WTC11 (cell line): ENCODE data around the gene SIX4. TPM values are rescaled to one million over a fixed set of nuclear protein-coding genes. Genes with fewer than 3 reads are reported as not detected.
A peak's percentile ranks its signal among the peaks of the same experiment; 100 is the strongest.
"Not testable (repeated sequence)": the region's sequence is repeated elsewhere in the genome, so short reads cannot be mapped to it uniquely, and the experiment has no call there.

Experiments
- ATAC-seq: fragments of 200-7000 bp; cut with Tn5 transposase; 2 replicates; pipeline ENCODE4 v1.10.0; 2021; ENCODE audit warnings: mild to moderate bottlenecking, moderate library complexity
- CTCF ChIA-PET: fragments of 300-600 bp; sonication (Branson Sonifier 250); formaldehyde crosslinking; loops from one replicate; lab custom pipeline; 2021; ENCODE audit warnings: antibody characterized with exemption; lab: Charles Lee
- POLR2A ChIA-PET: fragments of 350-600 bp; sonication (Branson Sonifier 250); formaldehyde crosslinking; loops from one replicate; lab custom pipeline; 2021; ENCODE audit warnings: antibody characterized with exemption; lab: Charles Lee
- DNase-seq: peaks from one replicate; pipeline ENCODE4 v3.0.0; 2021; ENCODE audit warnings: low spot score
- H3K27ac Mint-ChIP-seq: 2 replicates; pipeline ENCODE4 v1.8.0; 2021; ENCODE audit warnings: mixed read lengths
- H3K27me3 Mint-ChIP-seq: 2 replicates; pipeline ENCODE4 v1.8.0; 2021; ENCODE audit warnings: low read depth, mild to moderate bottlenecking, moderate library complexity, mixed read lengths
- H3K36me3 Mint-ChIP-seq: 2 replicates; pipeline ENCODE4 v1.8.0; 2021; ENCODE audit warnings: mixed read lengths
- H3K4me1 Mint-ChIP-seq: 2 replicates; pipeline ENCODE4 v1.8.0; 2022; ENCODE audit warnings: mixed read lengths
- H3K4me3 Mint-ChIP-seq: 2 replicates; pipeline ENCODE4 v1.8.0; 2021; ENCODE audit warnings: mild to moderate bottlenecking, moderate library complexity, mixed read lengths
- H3K9me3 Mint-ChIP-seq: 2 replicates; pipeline ENCODE4 v1.8.0; 2021; ENCODE audit warnings: mixed read lengths
- ATF1 ChIP-seq: sonication (generic); formaldehyde crosslinking; IDR thresholded peaks from 2 replicates; pipeline ENCODE4 v1.8.1; 2023; ENCODE audit warnings: mild to moderate bottlenecking, moderate library complexity, missing genetic modification reagents
- CDX4 ChIP-seq: fragments of 250-450 bp; sonication (Bioruptor Pico); IDR thresholded peaks from 2 replicates; pipeline ENCODE4 v1.9.0; 2021; ENCODE audit warnings: moderate library complexity, mild to moderate bottlenecking, inconsistent platforms, borderline replicate concordance
- CREM ChIP-seq: sonication (generic); formaldehyde crosslinking; IDR thresholded peaks from 2 replicates; pipeline ENCODE4 v1.8.1; 2022; ENCODE audit warnings: mild to moderate bottlenecking, missing genetic modification reagents, moderate library complexity
- CTCF ChIP-seq: fragments of 200-600 bp; IDR thresholded peaks from 2 replicates; pipeline ENCODE4 v1.8.0; 2022; ENCODE audit warnings: antibody characterized with exemption
- KAT7 ChIP-seq: sonication (generic); formaldehyde crosslinking; IDR thresholded peaks from 2 replicates; pipeline ENCODE4 v1.8.1; 2023; ENCODE audit warnings: missing genetic modification reagents, mild to moderate bottlenecking, borderline replicate concordance
- NFATC4 ChIP-seq: fragments of 250-450 bp; sonication (Bioruptor Pico); IDR thresholded peaks from 2 replicates; pipeline ENCODE4 v1.9.0; 2021; ENCODE audit warnings: mild to moderate bottlenecking
- OVOL2 ChIP-seq: fragments of 250-450 bp; sonication (Bioruptor Pico); IDR thresholded peaks from 2 replicates; pipeline ENCODE4 v1.9.0; 2021; ENCODE audit warnings: mild to moderate bottlenecking, borderline replicate concordance
- SMAD3 ChIP-seq: sonication (generic); formaldehyde crosslinking; IDR thresholded peaks from 2 replicates; pipeline ENCODE4 v1.8.0; 2022; ENCODE audit warnings: missing genetic modification reagents, mild to moderate bottlenecking, borderline replicate concordance
- SMAD4 ChIP-seq: sonication (generic); formaldehyde crosslinking; IDR thresholded peaks from 2 replicates; pipeline ENCODE4 v1.8.0; 2022; ENCODE audit warnings: mild to moderate bottlenecking, missing genetic modification reagents
- STAT6 ChIP-seq: sonication (generic); formaldehyde crosslinking; conservative IDR thresholded peaks from 2 replicates; pipeline ENCODE4 v1.8.1; 2023; ENCODE audit warnings: mild to moderate bottlenecking, low read depth, missing genetic modification reagents, moderate library complexity
- USF1 ChIP-seq: sonication (generic); formaldehyde crosslinking; IDR thresholded peaks from 2 replicates; pipeline ENCODE4 v1.8.0; 2022; ENCODE audit warnings: mild to moderate bottlenecking, missing genetic modification reagents
- USF2 ChIP-seq: sonication (generic); formaldehyde crosslinking; IDR thresholded peaks from 2 replicates; pipeline ENCODE4 v1.8.1; 2023; ENCODE audit warnings: mild to moderate bottlenecking, missing genetic modification reagents, moderate library complexity
- ZNF121 ChIP-seq: sonication (generic); formaldehyde crosslinking; IDR thresholded peaks from 2 replicates; pipeline ENCODE4 v1.8.0; 2023; ENCODE audit warnings: missing genetic modification reagents
- ZNF138 ChIP-seq: sonication (generic); formaldehyde crosslinking; conservative IDR thresholded peaks from 2 replicates; pipeline ENCODE4 v1.8.1; 2022; ENCODE audit warnings: mild to moderate bottlenecking, moderate library complexity, missing genetic modification reagents
- ZNF232 ChIP-seq: sonication (generic); formaldehyde crosslinking; IDR thresholded peaks from 2 replicates; pipeline ENCODE4 v1.8.0; 2022; ENCODE audit warnings: mild to moderate bottlenecking, missing genetic modification reagents
- ZNF512 ChIP-seq: sonication (generic); formaldehyde crosslinking; IDR thresholded peaks from 2 replicates; pipeline ENCODE4 v1.8.1; 2022; ENCODE audit warnings: missing genetic modification reagents, borderline replicate concordance
- ZSCAN18 ChIP-seq: fragments of 250-450 bp; sonication (Bioruptor Pico); IDR thresholded peaks from 2 replicates; pipeline ENCODE4 v2.1.2; 2022; ENCODE audit warnings: mild to moderate bottlenecking, moderate library complexity
- total RNA-seq: library from RNA; stranded (reverse); gene quantifications from 3 replicates; pipeline ENCODE4 v1.2.3, GENCODE V29; 2021

Gene SIX4
- total RNA-seq, 1 experiment from 2014 or later = 41.8 TPM

- no peak for TF ChIP-seq STAT6 (CRISPR knock-in tag)
- no peak for TF ChIP-seq ATF1 (CRISPR knock-in tag)
- peak; percentile 43; the same call in 1 of the 2 replicates for TF ChIP-seq USF1 (CRISPR knock-in tag)
- TF ChIP-seq SMAD4 (CRISPR knock-in tag) = no peak
- no peak for TF ChIP-seq CDX4 (CRISPR knock-in tag)
- no peak for TF ChIP-seq ZNF121 (CRISPR knock-in tag)
- TF ChIP-seq ZSCAN18 (CRISPR knock-in tag) = no peak
- TF ChIP-seq CTCF = no peak
- peak; percentile 92 for TF ChIP-seq SMAD3 (CRISPR knock-in tag)
- no peak for TF ChIP-seq NFATC4 (CRISPR knock-in tag)
- no peak for TF ChIP-seq ZNF138 (CRISPR knock-in tag)
- TF ChIP-seq USF2 (CRISPR knock-in tag) = no peak
- peak; percentile 74; the same call in 1 of the 2 replicates for TF ChIP-seq ZNF232 (CRISPR knock-in tag)
- TF ChIP-seq, all 79 proteins: peak for 23
These were observed 10.5 kb upstream of the SIX4 start, which contains the start of gene MNAT1 (continued) for GRCh38 chr14:60734465-60735242.

- ChIA-PET POLR2A (interaction anchor here (1.1 kb wide), 1 partner anchor 9 kb away, joined by 3 read pairs; the partner anchor contains the start of gene SIX4), CTCF (interaction anchor here (1.1 kb wide), 1 partner anchor 76 kb away, joined by 3 read pairs; no protein-coding TSS in a partner anchor)
- peaks cover 5% of the 10 kb centered on the region for H3K9me3 Mint-ChIP-seq
- peaks cover 15% of the 10 kb centered on the region for H3K4me1 Mint-ChIP-seq
- H3K36me3 Mint-ChIP-seq = no peaks in the 10 kb centered on the region
- H3K27me3 Mint-ChIP-seq = peaks cover 3% of the 10 kb centered on the region; the same call in 1 of the 2 replicates
- H3K4me3 Mint-ChIP-seq = no peak overlapping the region
- TF ChIP-seq ZNF512 (CRISPR knock-in tag) = no peak
- no peak for TF ChIP-seq KAT7
- no peak for TF ChIP-seq OVOL2 (CRISPR knock-in tag)
- TF ChIP-seq CREM (CRISPR knock-in tag) = no peak
- TF ChIP-seq, all 79 proteins: peak for 0
- no peak overlapping the region for H3K27ac Mint-ChIP-seq
- DNase-seq = no peak
- ATAC-seq = no peak
These were observed 8.8 kb upstream of the SIX4 start for GRCh38 chr14:60732840-60733483.

GRCh38 chr14:60731291-60731690, 7.1 kb upstream of the SIX4 start:
- peaks cover 18% of the 10 kb centered on the region for H3K4me1 Mint-ChIP-seq
- CTCF ChIA-PET, H3K36me3 Mint-ChIP-seq, H3K4me3 Mint-ChIP-seq, DNase-seq, H3K27me3 Mint-ChIP-seq, POLR2A ChIA-PET, H3K9me3 Mint-ChIP-seq, H3K27ac Mint-ChIP-seq, ATAC-seq: not testable (repeated sequence)
